Neural cell (in vitro differentiated cells): ENCODE data around the gene USP9X. TPM values are rescaled to one million over a fixed set of nuclear protein-coding genes. Genes with fewer than 3 reads are reported as not detected.

ENCODE experiments used
- H2AFZ ChIP-seq: fragments of 200-600, 300-800 bp; sonication (generic), shearing (Covaris generic); 2 replicates; pipeline ENCODE4 v1.6.0; 2014; ENCODE audit warnings: low read depth, mild to moderate bottlenecking, antibody characterized with exemption, low read length, moderate library complexity
- H3F3A ChIP-seq: fragments of 200-600 bp; shearing (Covaris generic); 2 replicates; pipeline ENCODE4 v1.6.1; 2016; ENCODE audit warnings: mild to moderate bottlenecking, moderate library complexity, mixed read lengths, antibody characterized with exemption, low read length; ENCODE audit not compliant: insufficient read depth, poor library complexity, severe bottlenecking
- H3K27ac ChIP-seq: fragments of 200-600, 300-800 bp; sonication (generic), shearing (Covaris generic); 2 replicates; pipeline ENCODE4 v1.5.1; 2014; ENCODE audit warnings: mild to moderate bottlenecking, low read length, moderate library complexity
- H3K27me3 ChIP-seq: fragments of 300-800, 200-600 bp; sonication (generic), shearing (Covaris generic); 2 replicates; pipeline ENCODE4 v1.6.0; 2014; ENCODE audit warnings: mild to moderate bottlenecking, low read depth, low read length, moderate library complexity; ENCODE audit not compliant: insufficient read depth
- H3K36me3 ChIP-seq: fragments of 300-800, 200-600 bp; sonication (generic), shearing (Covaris generic); 2 replicates; pipeline ENCODE4 v1.5.1; 2014; ENCODE audit warnings: mild to moderate bottlenecking, antibody characterized with exemption, low read length, moderate library complexity; ENCODE audit not compliant: insufficient read depth
- H3K4me2 ChIP-seq: fragments of 300-800, 200-600 bp; sonication (generic), shearing (Covaris generic); 2 replicates; pipeline ENCODE4 v1.6.0; 2014; ENCODE audit warnings: mild to moderate bottlenecking, low read length
- H3K4me3 ChIP-seq: fragments of 300-800, 200-600 bp; sonication (generic), shearing (Covaris generic); 2 replicates; pipeline ENCODE4 v1.5.1; 2014; ENCODE audit warnings: mild to moderate bottlenecking, low read length, moderate library complexity
- H3K79me2 ChIP-seq: fragments of 200-600 bp; shearing (Covaris generic); replicated peaks from 2 replicates; pipeline ENCODE4 v1.6.0; 2014; ENCODE audit warnings: mild to moderate bottlenecking, low read length, moderate library complexity; ENCODE audit not compliant: insufficient read depth
- H3K9ac ChIP-seq: fragments of 300-800, 200-600 bp; sonication (generic), shearing (Covaris generic); 2 replicates; pipeline ENCODE4 v1.6.1; 2016; ENCODE audit warnings: mild to moderate bottlenecking, low read length, mixed read lengths
- H3K9me2 ChIP-seq: fragments of 200-600 bp; shearing (Covaris generic); 2 replicates; pipeline ENCODE4 v1.6.1; 2016; ENCODE audit warnings: mild to moderate bottlenecking, low read length, mixed read lengths; ENCODE audit not compliant: insufficient read depth
- H3K9me3 ChIP-seq: fragments of 200-600, 300-800 bp; sonication (generic), shearing (Covaris generic); 2 replicates; pipeline ENCODE4 v1.6.1; 2016; ENCODE audit warnings: mild to moderate bottlenecking, mixed run types, low read length, moderate library complexity, mixed read lengths
- H4K20me1 ChIP-seq: fragments of 200-600 bp; shearing (Covaris generic); 2 replicates; pipeline ENCODE4 v1.6.1; 2016; ENCODE audit warnings: mild to moderate bottlenecking, mixed run types; ENCODE audit not compliant: insufficient read depth
- EP300 ChIP-seq: fragments of 450-650 bp; conservative IDR thresholded peaks from 2 replicates; pipeline ENCODE4 v1.6.1; 2014; ENCODE audit warnings: antibody characterized with exemption, mild to moderate bottlenecking, moderate library complexity; ENCODE audit not compliant: poor library complexity, severe bottlenecking
- EZH2 ChIP-seq: fragments of 200-600, 300-800 bp; shearing (Covaris generic), sonication (generic); IDR thresholded peaks from 2 replicates; pipeline ENCODE4 v1.6.1; 2014; ENCODE audit warnings: antibody characterized with exemption, low read length, borderline replicate concordance, mild to moderate bottlenecking; ENCODE audit not compliant: insufficient read depth, poor library complexity, severe bottlenecking
- MXI1 ChIP-seq: fragments of 450-650 bp; conservative IDR thresholded peaks from 2 replicates; pipeline ENCODE4 v1.6.1; 2014; ENCODE audit warnings: antibody characterized with exemption, mild to moderate bottlenecking; ENCODE audit not compliant: poor library complexity, severe bottlenecking
- POLR2AphosphoS5 ChIP-seq: IDR thresholded peaks from 2 replicates; pipeline ENCODE4 v1.6.1; 2012
- RAD21 ChIP-seq: fragments of 450-650 bp; conservative IDR thresholded peaks from 2 replicates; pipeline ENCODE4 v1.6.1; 2014; ENCODE audit warnings: antibody characterized with exemption, mild to moderate bottlenecking, moderate library complexity
- SMC3 ChIP-seq: fragments of 450-650 bp; conservative IDR thresholded peaks from 2 replicates; pipeline ENCODE4 v1.6.1; 2014; ENCODE audit warnings: antibody characterized with exemption, mild to moderate bottlenecking, moderate library complexity; ENCODE audit not compliant: poor library complexity
- TAF1 ChIP-seq: IDR thresholded peaks from 2 replicates; pipeline ENCODE4 v1.6.1; 2012; ENCODE audit warnings: low read depth
- polyA plus RNA-seq: library from polyadenylated mRNA; depleted of rRNA; stranded (reverse); fragments of >200 nt; gene quantifications from 2 replicates; pipeline ENCODE4 v1.2.3, GENCODE V29; 2014
- TF ChIP-seq, protein P1 (sequence below): IDR thresholded peaks from 2 replicates; pipeline ENCODE4 v1.6.1; 2012; ENCODE audit warnings: borderline replicate concordance
- TF ChIP-seq, protein P2 (sequence below): fragments of 450-650 bp; IDR thresholded peaks from 2 replicates; pipeline ENCODE4 v1.5.1; 2014; ENCODE audit warnings: antibody characterized with exemption, mild to moderate bottlenecking, moderate library complexity; ENCODE audit not compliant: poor library complexity, severe bottlenecking

Gene USP9X
- polyA plus RNA-seq, 1 donor from 2014 or later, result 36.1 TPM

DNA sequence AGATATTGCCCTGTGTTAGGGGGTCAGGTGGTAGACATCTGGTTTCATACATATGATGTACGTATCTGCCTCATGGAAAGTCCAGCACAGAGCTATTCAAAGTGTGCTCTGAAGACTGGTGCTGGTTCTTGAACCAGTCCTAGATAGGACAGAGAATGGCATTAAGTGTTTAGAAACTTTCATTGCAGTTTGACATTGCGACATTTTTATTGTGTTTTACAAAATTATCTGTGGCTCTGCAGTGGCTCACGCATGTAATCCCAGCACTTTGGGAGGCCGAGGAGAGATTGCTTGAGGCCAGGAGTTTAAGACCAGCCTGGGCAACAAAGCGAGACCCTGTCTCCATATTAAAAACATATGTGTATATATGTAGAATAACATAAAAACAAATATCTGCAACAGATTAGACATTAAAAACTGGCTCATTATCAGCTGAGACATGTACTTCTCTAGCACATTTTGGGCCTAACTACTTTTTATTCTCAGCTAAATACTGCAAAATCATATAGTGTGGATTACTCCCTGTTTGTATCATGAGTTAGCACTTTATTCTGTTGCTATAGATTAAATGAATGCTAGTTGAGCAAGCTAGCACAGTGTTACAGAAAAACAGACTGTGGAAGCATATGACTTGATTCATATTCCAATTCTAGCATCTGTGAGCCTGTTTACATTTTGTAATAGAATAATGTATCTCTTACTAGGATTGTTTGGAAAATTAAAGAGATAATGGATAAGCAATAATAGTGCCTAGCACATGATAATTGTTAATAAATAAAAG, 57.1 kb downstream of the USP9X start:
- H3K79me2 ChIP-seq, result no peaks in the 10 kb centered on the region

DNA sequence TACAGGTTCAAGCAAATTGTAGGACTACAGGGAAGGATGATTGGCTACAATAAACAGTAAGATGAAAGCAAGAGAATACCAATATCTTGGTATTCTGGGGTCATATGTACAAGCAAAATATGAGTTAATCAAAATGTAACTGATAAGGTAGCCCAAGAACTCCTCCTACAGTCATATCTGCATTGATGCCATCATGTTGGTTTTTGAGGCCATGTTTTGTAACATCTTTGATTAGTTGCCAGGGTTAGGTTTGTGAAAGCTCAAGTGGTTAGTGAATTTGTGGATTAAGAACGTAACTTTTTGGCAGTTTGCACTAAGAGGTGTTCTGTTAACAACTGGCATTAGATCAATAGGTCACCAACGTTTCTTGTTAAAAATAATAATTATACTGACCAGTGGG, 59.6 kb downstream of the USP9X start:
- Histone ChIP-seq H3K9ac (no peak overlapping the region), H3F3A (no peaks in the 10 kb centered on the region), H3K9me3 (no peaks in the 10 kb centered on the region), H3K27ac (no peak overlapping the region), H3K79me2 (no peaks in the 10 kb centered on the region), H3K27me3 (no peaks in the 10 kb centered on the region), H3K4me2 (no peak overlapping the region), H4K20me1 (no peaks in the 10 kb centered on the region), H3K36me3 (no peaks in the 10 kb centered on the region), H3K4me3 (no peak overlapping the region), H2AFZ (no peak overlapping the region), H3K9me2 (no peaks in the 10 kb centered on the region)
- TF ChIP-seq, protein P1, sequence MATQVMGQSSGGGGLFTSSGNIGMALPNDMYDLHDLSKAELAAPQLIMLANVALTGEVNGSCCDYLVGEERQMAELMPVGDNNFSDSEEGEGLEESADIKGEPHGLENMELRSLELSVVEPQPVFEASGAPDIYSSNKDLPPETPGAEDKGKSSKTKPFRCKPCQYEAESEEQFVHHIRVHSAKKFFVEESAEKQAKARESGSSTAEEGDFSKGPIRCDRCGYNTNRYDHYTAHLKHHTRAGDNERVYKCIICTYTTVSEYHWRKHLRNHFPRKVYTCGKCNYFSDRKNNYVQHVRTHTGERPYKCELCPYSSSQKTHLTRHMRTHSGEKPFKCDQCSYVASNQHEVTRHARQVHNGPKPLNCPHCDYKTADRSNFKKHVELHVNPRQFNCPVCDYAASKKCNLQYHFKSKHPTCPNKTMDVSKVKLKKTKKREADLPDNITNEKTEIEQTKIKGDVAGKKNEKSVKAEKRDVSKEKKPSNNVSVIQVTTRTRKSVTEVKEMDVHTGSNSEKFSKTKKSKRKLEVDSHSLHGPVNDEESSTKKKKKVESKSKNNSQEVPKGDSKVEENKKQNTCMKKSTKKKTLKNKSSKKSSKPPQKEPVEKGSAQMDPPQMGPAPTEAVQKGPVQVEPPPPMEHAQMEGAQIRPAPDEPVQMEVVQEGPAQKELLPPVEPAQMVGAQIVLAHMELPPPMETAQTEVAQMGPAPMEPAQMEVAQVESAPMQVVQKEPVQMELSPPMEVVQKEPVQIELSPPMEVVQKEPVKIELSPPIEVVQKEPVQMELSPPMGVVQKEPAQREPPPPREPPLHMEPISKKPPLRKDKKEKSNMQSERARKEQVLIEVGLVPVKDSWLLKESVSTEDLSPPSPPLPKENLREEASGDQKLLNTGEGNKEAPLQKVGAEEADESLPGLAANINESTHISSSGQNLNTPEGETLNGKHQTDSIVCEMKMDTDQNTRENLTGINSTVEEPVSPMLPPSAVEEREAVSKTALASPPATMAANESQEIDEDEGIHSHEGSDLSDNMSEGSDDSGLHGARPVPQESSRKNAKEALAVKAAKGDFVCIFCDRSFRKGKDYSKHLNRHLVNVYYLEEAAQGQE, result no peak
- TF ChIP-seq EP300 (no peak), TAF1 (no peak), POLR2AphosphoS5 (no peak), SMC3 (no peak), MXI1 (no peak), RAD21 (no peak), EZH2 (no peak)
- TF ChIP-seq, protein P2, sequence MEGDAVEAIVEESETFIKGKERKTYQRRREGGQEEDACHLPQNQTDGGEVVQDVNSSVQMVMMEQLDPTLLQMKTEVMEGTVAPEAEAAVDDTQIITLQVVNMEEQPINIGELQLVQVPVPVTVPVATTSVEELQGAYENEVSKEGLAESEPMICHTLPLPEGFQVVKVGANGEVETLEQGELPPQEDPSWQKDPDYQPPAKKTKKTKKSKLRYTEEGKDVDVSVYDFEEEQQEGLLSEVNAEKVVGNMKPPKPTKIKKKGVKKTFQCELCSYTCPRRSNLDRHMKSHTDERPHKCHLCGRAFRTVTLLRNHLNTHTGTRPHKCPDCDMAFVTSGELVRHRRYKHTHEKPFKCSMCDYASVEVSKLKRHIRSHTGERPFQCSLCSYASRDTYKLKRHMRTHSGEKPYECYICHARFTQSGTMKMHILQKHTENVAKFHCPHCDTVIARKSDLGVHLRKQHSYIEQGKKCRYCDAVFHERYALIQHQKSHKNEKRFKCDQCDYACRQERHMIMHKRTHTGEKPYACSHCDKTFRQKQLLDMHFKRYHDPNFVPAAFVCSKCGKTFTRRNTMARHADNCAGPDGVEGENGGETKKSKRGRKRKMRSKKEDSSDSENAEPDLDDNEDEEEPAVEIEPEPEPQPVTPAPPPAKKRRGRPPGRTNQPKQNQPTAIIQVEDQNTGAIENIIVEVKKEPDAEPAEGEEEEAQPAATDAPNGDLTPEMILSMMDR, result no peak

More for the DNA sequence above, 57.1 kb downstream of the USP9X start:
- TF ChIP-seq, protein P2, result no peak
- TF ChIP-seq, protein P1, result no peak
- TF ChIP-seq TAF1 (no peak), EZH2 (no peak), POLR2AphosphoS5 (no peak), EP300 (no peak), MXI1 (no peak), SMC3 (no peak), RAD21 (no peak)
- Histone ChIP-seq H3K9me3 (no peaks in the 10 kb centered on the region), H3K4me3 (no peak overlapping the region), H4K20me1 (no peaks in the 10 kb centered on the region), H3K36me3 (no peaks in the 10 kb centered on the region), H2AFZ (no peak overlapping the region), H3K9me2 (no peaks in the 10 kb centered on the region), H3K9ac (no peak overlapping the region), H3K27me3 (no peaks in the 10 kb centered on the region), H3K4me2 (no peak overlapping the region), H3F3A (no peaks in the 10 kb centered on the region), H3K27ac (no peak overlapping the region)
